ENCODE results near the gene SERPINA5.

DNA sequence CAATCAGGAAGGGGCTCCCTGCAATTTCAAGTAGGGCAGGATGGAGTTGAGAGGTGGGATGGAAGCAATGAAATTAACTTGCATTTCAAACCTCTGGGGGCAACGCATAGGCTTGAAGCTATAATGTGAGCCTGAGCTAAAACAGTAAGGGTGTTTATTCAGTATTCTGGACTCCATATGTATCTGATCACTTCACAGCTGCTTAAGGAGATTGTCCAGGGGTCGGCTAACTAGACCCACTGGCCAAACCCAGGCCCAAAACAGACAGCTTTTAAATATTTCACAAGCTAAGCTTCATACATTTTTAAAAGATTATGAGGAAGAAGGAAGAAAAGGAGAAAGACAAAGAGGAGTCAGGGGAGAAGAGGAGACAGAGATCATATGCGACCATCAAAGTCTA is 24.1 kb downstream of the SERPINA5 start:
- TF ChIP-seq CTCF (IDR thresholded peaks at IDR 0.05), result no peak
- no peak for TF ChIP-seq POLR2A (IDR thresholded peaks at IDR 0.05)

Measured in lower leg skin (tissue), 3 donors.